Immature natural killer cell (primary cell): ENCODE results near the gene CHST8. TPM values are rescaled to one million over a fixed set of nuclear protein-coding genes. Genes with fewer than 3 reads are reported as not detected.

ENCODE experiments used
- DNase-seq, 3 donors: peaks; one replicate each; pipeline ENCODE4 v3.0.0; 2022; ENCODE audit warnings: mixed read lengths in 1 of 3
- H3K27ac Mint-ChIP-seq, 6 donors: one replicate each; pipeline ENCODE4 v1.8.0; 2020; ENCODE audit warnings: mixed read lengths in 6 of 6, mild to moderate bottlenecking in 5 of 6, inconsistent platforms in 4 of 6, moderate library complexity in 3 of 6
- H3K27me3 Mint-ChIP-seq, 3 donors: one replicate each; pipeline ENCODE4 v1.8.0; 2020 to 2021; ENCODE audit warnings: low read depth in 3 of 3, mild to moderate bottlenecking in 3 of 3, mixed read lengths in 3 of 3, moderate library complexity in 3 of 3, inconsistent platforms in 1 of 3
- H3K36me3 Mint-ChIP-seq, 3 donors: one replicate each; pipeline ENCODE4 v1.8.0; 2020; ENCODE audit warnings: mixed read lengths in 3 of 3, inconsistent platforms in 2 of 3, mild to moderate bottlenecking in 2 of 3
- H3K4me1 Mint-ChIP-seq, 2 donors: one replicate each; pipeline ENCODE4 v1.8.0; 2020; ENCODE audit warnings: inconsistent platforms in 2 of 2, mild to moderate bottlenecking in 2 of 2, mixed read lengths in 2 of 2, moderate library complexity in 1 of 2
- H3K4me3 Mint-ChIP-seq, 5 donors: one replicate each; pipeline ENCODE4 v1.8.0; 2020; ENCODE audit warnings: mild to moderate bottlenecking in 5 of 5, mixed read lengths in 5 of 5, inconsistent platforms in 3 of 5, moderate library complexity in 3 of 5
- H3K9me3 Mint-ChIP-seq, 6 donors: one replicate each; pipeline ENCODE4 v1.8.0; 2020; ENCODE audit warnings: mild to moderate bottlenecking in 6 of 6, mixed read lengths in 6 of 6, inconsistent platforms in 4 of 6, moderate library complexity in 3 of 6
- polyA plus RNA-seq, 3 donors: library from polyadenylated mRNA; unstranded; fragments of 300-500 nt; fragmentation: Illumina TruSeq; gene quantifications; one replicate each; pipeline ENCODE4 v1.2.3, GENCODE V29; 2021

CHST8 gene
- polyA plus RNA-seq, 3 donors from 2014 or later: not detected

DNA sequence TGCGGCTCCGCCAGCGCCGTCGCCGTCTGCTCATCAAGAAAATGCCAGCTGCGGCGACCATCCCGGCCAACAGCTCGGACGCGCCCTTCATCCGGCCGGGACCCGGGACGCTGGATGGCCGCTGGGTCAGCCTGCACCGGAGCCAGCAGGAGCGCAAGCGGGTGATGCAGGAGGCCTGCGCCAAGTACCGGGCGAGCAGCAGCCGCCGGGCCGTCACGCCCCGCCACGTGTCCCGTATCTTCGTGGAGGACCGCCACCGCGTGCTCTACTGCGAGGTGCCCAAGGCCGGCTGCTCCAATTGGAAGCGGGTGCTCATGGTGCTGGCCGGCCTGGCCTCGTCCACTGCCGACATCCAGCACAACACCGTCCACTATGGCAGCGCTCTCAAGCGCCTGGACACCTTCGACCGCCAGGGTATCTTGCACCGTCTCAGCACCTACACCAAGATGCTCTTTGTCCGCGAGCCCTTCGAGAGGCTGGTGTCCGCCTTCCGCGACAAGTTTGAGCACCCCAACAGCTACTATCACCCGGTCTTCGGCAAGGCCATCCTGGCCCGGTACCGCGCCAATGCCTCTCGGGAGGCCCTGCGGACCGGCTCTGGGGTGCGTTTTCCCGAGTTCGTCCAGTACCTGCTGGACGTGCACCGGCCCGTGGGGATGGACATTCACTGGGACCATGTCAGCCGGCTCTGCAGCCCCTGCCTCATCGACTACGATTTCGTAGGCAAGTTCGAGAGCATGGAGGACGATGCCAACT is 150.5 kb downstream of the CHST8 start:
- Mint-ChIP-seq H3K4me3 (no peak overlapping the region), H3K27ac (no peak overlapping the region), H3K27me3 (peaks cover 0 to 4% (median 1%) of the 10 kb centered on the region in 3 donors), H3K4me1 (peaks cover 0 to 1% of the 10 kb centered on the region in 2 donors), H3K9me3 (no peaks in the 10 kb centered on the region), H3K36me3 (no peaks in the 10 kb centered on the region)
- no peak for DNase-seq

DNA sequence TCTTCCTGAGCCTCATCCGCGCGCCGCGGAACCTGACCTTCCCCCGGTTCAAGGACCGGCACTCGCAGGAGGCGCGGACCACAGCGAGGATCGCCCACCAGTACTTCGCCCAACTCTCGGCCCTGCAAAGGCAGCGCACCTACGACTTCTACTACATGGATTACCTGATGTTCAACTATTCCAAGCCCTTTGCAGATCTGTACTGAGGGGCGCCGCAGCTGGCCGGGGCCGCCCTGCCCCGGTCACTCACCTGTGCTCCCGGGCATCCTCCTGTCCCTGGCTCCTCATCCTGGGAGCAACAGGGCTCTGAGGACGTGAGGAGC is 151.1 kb downstream of the CHST8 start:
- H3K27ac Mint-ChIP-seq: no peak overlapping the region
- H3K27me3 Mint-ChIP-seq: peaks cover 0 to 1% (median 1%) of the 10 kb centered on the region in 3 donors
- no peaks in the 10 kb centered on the region for H3K9me3 Mint-ChIP-seq
- H3K4me3 Mint-ChIP-seq: no peak overlapping the region
- H3K4me1 Mint-ChIP-seq: peaks cover 0 to 1% of the 10 kb centered on the region in 2 donors
- H3K36me3 Mint-ChIP-seq: no peaks in the 10 kb centered on the region
- DNase-seq: no peak

DNA sequence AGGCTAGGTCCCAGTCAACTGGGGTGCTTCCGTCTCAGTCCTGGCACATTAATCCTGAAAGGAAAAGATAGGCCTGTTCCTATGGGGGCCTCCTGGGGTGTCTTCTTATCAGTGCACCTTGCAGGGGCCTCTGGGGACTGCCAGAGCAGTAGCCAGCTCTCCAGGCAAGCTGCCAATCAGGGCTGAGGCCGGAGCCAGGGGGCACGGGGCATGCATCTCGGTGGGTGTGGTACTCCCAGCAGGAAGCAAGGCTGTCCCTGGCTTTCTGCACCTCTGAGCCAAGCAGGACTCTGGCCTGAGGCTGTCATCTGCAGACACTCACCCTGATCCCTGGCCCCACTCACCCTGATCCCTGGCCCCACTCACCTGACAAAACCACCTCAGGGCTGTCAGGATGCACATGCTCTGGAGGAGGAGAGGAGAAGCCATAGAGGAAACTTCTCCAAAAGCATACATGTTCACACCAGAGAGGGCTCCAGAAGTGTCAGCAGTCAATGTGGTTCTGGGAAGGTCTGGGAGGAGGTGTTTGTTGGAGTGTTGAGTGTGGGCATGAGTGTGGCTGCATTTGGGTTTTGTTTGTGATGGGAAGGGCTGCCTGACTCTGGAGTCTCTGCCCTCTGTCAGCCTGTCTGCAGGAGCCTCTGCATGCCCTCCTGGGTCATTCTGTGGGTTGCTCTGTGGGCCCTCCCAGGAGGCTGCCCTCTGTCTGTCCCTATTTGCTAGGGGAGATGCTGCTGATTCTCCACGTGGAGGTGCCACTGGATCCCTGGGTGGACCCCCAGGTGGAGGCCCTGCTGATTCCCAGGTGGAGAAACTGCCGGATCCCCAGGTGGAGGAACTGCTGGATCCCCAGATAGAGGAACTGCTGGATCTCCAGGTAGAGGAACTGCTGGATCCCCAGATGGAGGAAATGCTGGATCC is 152.2 kb downstream of the CHST8 start:
- Mint-ChIP-seq H3K27ac (no peak overlapping the region), H3K9me3 (no peaks in the 10 kb centered on the region), H3K4me1 (peaks cover 6 to 8% of the 10 kb centered on the region in 2 donors), H3K36me3 (no peaks in the 10 kb centered on the region), H3K4me3 (no peak overlapping the region), H3K27me3 (peaks cover 0 to 4% (median 1%) of the 10 kb centered on the region in 3 donors)
- no peak for DNase-seq

DNA sequence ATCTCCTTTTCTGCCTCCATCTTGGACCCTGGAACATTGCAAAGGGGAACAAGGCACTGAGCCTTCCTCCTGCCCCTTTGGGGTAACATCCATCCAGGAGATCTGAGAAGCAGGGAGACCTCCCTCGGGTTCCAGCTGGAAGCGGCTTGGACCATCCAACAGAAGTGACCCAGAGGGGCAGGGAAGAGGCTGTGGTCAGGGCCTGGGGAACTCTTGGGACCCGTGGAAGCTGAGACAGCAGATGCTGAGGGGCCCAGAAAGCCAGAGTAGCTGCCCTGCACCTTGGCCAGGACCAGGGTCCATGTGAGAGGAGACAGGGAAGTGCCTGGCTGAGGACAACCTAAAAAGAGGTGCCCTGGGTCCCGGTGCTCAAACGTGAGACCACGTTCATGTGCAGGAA is 153.0 kb downstream of the CHST8 start:
- DNase-seq: no peak
- peaks cover 6 to 8% of the 10 kb centered on the region in 2 donors for H3K4me1 Mint-ChIP-seq
- H3K27me3 Mint-ChIP-seq: peaks cover 0 to 6% (median 0%) of the 10 kb centered on the region in 3 donors
- H3K36me3 Mint-ChIP-seq: no peaks in the 10 kb centered on the region
- H3K4me3 Mint-ChIP-seq: no peak overlapping the region
- no peaks in the 10 kb centered on the region for H3K9me3 Mint-ChIP-seq
- H3K27ac Mint-ChIP-seq: no peak overlapping the region

DNA sequence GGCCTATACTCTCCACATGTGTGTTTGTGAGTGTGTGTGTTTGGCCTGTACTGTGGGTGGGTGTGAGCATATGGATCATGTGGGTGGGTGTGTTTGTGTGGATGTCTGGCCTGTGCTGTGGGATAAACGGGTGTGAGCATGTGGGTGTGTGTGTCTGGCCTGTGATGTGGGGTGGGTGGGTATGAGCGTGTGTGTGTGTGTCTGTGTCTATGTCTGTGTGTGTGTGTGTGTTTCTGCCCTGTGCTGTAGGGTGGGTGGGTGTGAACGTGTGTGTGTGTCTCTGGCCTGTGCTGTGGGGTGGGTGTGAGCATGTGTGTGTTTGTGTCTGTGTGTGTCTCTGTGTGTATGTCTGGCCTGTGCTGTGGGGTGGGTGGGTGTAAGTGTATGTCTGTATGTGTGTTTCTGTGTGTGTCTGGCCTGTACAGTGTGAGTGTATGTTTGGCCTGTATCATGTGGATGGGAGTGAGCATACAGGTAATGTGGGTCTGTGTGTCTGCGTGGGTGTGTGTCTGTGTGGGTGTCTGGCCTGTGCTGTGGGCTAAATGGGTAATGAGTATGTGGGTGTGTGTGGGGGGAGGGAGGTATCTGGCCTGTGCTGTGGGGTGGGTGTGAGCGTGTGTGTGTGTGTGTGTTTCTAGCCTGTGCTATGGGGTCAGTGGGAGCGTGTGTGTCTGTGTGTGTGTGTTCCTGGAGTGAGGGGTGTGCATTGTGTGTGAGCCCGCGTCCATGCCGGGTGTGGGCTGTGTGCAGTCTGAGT is 154.2 kb downstream of the CHST8 start:
- Mint-ChIP-seq H3K27ac (no peak overlapping the region), H3K4me3 (no peak overlapping the region), H3K36me3 (no peaks in the 10 kb centered on the region), H3K4me1 (peaks cover 6 to 8% of the 10 kb centered on the region in 2 donors), H3K9me3 (no peaks in the 10 kb centered on the region), H3K27me3 (peaks cover 3 to 11% (median 6%) of the 10 kb centered on the region in 3 donors)
- no peak for DNase-seq

DNA sequence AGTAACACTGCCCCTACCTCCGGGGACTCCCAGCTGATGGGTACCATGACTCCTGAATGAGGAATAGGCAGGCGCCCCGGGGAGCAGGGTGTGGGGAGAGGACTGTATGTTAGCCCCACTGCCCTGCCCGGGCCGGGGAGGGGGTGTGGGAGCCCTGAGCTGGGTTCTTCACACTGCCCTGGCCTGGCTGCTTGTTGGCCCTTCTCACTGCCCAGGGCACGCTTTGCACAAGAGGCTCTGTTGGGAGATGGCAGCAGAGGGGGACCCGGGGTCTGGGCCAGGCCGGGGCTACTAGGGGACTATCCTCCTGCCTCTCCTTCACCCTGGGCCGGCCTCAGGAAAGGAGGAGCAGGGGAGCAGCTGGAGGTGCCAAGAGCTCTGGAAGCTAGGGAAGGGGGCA is 155.6 kb downstream of the CHST8 start:
- Mint-ChIP-seq H3K4me1 (peaks cover 6 to 8% of the 10 kb centered on the region in 2 donors), H3K36me3 (no peaks in the 10 kb centered on the region), H3K27ac (no peak overlapping the region), H3K9me3 (no peaks in the 10 kb centered on the region), H3K27me3 (peaks cover 3 to 20% (median 6%) of the 10 kb centered on the region in 3 donors), H3K4me3 (no peak overlapping the region)
- no peak for DNase-seq

DNA sequence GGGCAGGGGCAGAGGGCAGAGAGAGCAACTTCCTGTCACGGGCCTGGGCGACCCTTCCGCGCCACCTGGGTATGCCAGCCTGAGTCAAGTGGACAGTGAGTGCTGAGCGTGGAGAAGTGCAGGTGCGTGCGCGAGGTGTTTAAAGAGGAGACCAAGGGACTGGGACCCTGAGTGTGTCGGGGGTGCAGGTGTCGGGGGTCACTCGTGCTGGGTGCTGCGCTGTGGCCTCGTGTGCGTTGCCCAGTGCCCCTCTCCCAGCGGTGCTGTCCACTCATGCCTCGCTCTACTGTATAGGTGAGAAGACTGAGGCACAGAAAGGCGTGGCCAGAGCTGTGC is 156.0 kb downstream of the CHST8 start:
- peaks cover 6 to 8% of the 10 kb centered on the region in 2 donors for H3K4me1 Mint-ChIP-seq
- peaks cover 3 to 21% (median 6%) of the 10 kb centered on the region in 3 donors for H3K27me3 Mint-ChIP-seq
- no peaks in the 10 kb centered on the region for H3K36me3 Mint-ChIP-seq
- H3K9me3 Mint-ChIP-seq: no peaks in the 10 kb centered on the region
- no peak overlapping the region for H3K4me3 Mint-ChIP-seq
- DNase-seq: no peak
- H3K27ac Mint-ChIP-seq: no peak overlapping the region

DNA sequence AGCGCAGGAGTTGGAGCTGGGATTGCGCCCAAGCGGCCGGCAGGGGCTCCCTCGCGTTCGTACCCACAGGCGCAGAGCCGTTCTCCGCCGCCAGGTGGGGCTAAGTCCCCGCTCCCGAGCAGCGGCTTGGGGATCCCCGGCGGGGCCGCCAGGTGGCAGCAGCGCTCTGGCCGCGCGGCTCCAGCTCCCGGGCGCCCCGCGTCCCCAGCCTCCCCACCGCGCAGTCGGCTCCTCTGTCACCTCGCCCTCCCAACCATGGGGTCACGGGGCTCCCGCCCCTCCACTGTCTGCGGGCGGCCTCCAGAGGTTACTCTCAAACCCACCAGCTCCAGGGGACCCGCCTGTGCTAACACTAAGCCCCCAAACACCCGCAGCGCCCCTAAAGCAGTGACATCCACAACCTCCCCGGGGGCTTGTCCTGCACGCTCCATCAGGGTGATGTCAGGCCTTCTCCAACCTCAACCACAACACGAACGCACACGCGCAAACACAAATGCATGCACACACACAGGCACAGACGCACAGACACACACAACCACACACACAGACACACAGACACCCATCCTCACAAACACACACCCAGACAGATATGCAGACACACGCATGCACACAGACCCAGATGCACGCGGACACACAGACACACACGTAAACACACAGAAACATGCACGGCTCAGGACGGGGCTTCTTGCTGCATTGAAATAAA is 156.5 kb downstream of the CHST8 start:
- Mint-ChIP-seq H3K27ac (peak overlapping the region in 1 of 6 donors; percentile 56), H3K36me3 (no peaks in the 10 kb centered on the region), H3K4me3 (peak overlapping the region in 3 of 5 donors; percentile 4 to 56 (median 27)), H3K4me1 (peaks cover 6 to 8% of the 10 kb centered on the region in 2 donors), H3K27me3 (peaks cover 3 to 21% (median 6%) of the 10 kb centered on the region in 3 donors), H3K9me3 (no peaks in the 10 kb centered on the region)
- peak; percentile 71 to 77 (median 74) for DNase-seq

DNA sequence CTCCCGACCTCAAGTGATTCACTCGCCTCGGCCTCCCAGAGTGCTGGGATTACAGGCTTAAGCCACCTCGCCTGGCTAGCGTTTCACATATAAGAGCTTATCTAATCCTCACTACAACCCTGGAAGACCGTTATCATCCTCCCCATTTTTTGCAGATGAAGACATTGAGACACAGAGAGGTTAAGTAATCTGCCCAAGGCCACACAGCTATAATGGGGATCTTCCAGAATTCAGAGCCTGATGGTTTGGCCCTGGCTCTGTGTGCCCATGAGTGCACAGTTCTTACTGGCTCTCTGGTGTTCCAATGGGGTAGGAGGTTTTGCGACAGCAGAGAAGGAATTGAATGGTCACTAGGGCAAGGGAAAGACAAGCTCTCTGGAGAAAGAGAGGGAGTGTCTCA is 158.1 kb downstream of the CHST8 start:
- Mint-ChIP-seq H3K4me1 (peaks cover 6 to 8% of the 10 kb centered on the region in 2 donors), H3K36me3 (no peaks in the 10 kb centered on the region), H3K27me3 (peaks cover 3 to 21% (median 7%) of the 10 kb centered on the region in 3 donors), H3K9me3 (no peaks in the 10 kb centered on the region), H3K27ac (no peak overlapping the region), H3K4me3 (no peak overlapping the region)
- no peak for DNase-seq

DNA sequence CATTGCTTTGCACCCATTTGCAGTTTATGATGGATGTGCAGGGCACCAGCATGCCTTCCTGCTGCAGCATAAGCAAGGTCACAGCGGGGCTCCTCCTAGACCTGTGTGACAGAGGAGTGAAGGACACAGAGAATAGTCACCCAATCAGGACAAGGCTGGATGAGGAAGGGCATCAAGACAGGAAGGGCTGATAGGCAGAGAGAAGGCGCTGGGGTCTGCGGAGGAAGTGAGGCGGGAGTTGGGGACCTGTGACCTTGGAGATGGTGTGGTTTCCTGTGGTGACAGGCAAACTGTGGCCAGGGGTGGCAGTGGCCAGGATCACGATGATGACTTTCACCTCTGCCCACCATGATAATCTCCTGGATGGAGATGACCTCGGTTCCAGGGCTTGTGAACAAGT is 158.5 kb downstream of the CHST8 start:
- no peaks in the 10 kb centered on the region for H3K36me3 Mint-ChIP-seq
- H3K27me3 Mint-ChIP-seq: peaks cover 3 to 21% (median 8%) of the 10 kb centered on the region in 3 donors
- no peaks in the 10 kb centered on the region for H3K9me3 Mint-ChIP-seq
- H3K27ac Mint-ChIP-seq: no peak overlapping the region
- H3K4me1 Mint-ChIP-seq: peaks cover 6 to 8% of the 10 kb centered on the region in 2 donors
- DNase-seq: no peak
- H3K4me3 Mint-ChIP-seq: no peak overlapping the region

DNA sequence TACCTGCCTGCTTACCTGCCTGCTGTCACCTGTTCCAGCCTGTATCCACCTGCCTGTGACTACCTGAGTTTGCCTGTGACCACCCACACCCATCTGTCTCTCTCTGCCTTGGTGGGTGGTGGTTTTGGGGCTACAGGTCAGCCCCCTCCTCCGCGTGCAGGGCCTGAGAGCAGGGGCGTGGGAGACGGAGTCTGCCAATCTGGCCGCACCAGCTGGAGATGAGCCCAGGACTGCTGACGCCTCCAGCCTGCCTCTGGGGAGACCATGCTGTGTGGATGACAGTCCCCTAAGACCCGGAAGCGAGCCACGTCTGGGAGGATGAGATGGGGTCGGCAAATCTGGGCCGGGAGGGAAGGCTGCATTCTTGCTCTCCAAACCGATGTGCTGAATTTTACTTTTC is 159.0 kb downstream of the CHST8 start:
- Mint-ChIP-seq H3K4me3 (no peak overlapping the region), H3K27ac (no peak overlapping the region), H3K27me3 (peaks cover 3 to 21% (median 8%) of the 10 kb centered on the region in 3 donors), H3K36me3 (no peaks in the 10 kb centered on the region), H3K9me3 (no peaks in the 10 kb centered on the region), H3K4me1 (peaks cover 6% of the 10 kb centered on the region in 2 donors)
- no peak for DNase-seq

DNA sequence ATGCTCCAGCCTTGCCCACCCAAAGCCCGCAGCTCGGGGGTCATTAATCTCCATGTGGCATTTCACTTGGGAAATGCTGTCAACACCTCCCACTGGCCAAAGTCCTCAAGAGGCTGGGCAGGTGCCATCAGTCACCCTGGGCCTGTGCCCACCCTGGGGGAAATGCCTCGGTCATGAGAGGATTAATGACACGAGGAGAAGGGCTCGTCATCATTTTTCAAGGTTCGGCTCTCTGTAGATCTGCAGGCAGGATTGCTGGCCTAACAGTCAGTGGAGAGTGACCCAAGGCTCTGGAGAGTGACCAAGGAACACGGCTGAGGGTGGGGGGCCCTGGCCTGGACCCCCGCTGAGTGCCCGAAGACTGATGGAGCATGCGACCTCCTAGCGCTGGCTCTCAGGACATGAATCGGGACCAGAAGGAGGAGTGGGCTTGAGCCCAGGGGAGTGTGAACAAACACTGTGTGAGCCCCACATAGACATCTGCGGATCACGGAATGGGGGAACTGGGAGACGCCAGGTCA is 159.7 kb downstream of the CHST8 start:
- H3K9me3 Mint-ChIP-seq: no peaks in the 10 kb centered on the region
- no peak overlapping the region for H3K27ac Mint-ChIP-seq
- peaks cover 3 to 21% (median 8%) of the 10 kb centered on the region in 3 donors for H3K27me3 Mint-ChIP-seq
- no peaks in the 10 kb centered on the region for H3K36me3 Mint-ChIP-seq
- H3K4me1 Mint-ChIP-seq: peaks cover 6% of the 10 kb centered on the region in 2 donors
- no peak overlapping the region for H3K4me3 Mint-ChIP-seq
- DNase-seq: no peak

DNA sequence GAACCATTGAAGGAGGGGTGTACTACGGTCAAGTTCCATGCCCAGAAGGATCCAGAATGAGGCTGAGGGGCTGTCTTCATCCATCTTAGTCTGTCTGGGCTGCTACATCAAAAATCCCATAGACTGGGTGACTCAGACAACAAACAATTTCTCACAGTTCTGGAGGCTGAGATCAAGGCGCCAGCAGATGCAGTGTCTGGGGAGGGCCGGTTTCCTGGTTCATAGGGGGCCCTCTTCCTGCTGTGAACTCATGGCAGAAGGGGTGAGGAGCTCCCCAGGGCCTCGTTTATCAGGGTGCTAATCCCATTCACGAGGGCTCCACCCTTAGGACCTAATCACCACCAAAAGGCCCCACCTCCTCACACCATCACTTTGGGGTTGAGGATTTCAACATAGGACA is 160.2 kb downstream of the CHST8 start:
- no peak for DNase-seq
- Mint-ChIP-seq H3K4me3 (no peak overlapping the region), H3K27ac (no peak overlapping the region), H3K36me3 (no peaks in the 10 kb centered on the region), H3K27me3 (peaks cover 3 to 21% (median 8%) of the 10 kb centered on the region in 3 donors), H3K9me3 (no peaks in the 10 kb centered on the region), H3K4me1 (peaks cover 6% of the 10 kb centered on the region in 2 donors)
